ENCODE data around the gene COG6.

The COG6 gene

GRCh38 chr13:39663508-39663907 lies 8.0 kb downstream of the COG6 start:
- Histone ChIP-seq H3F3A (ENCODE audit: low read depth) (no peaks in the 10 kb centered on the region), H4K20me1 (ENCODE audit: insufficient read depth, low read length, poor library complexity, severe bottlenecking) (no peaks in the 10 kb centered on the region), H3K36me3 (ENCODE audit: insufficient read depth, low read length) (peaks cover 24% of the 10 kb centered on the region; the same call in 1 of the 2 replicates)

GRCh38 chr13:39663958-39664357 lies 8.5 kb downstream of the COG6 start:
- H3F3A ChIP-seq (ENCODE audit: low read depth): no peaks in the 10 kb centered on the region
- no peak for TF ChIP-seq CTCF (conservative IDR thresholded peaks at IDR 0.05; ENCODE audit: low read length)
- TF ChIP-seq EZH2phosphoT487 (IDR thresholded peaks at IDR 0.05; ENCODE audit: borderline replicate concordance): no peak
- no peak overlapping the region for H3K4me3 ChIP-seq (ENCODE audit: low read length, poor library complexity, severe bottlenecking)
- no peaks in the 10 kb centered on the region for H3K9me3 ChIP-seq (ENCODE audit: insufficient read depth, low read depth, low read length)
- peaks cover 13% of the 10 kb centered on the region for H3K4me1 ChIP-seq (ENCODE audit: insufficient read depth, low read length, poor library complexity, severe bottlenecking)
- no peak overlapping the region for H2AFZ ChIP-seq (ENCODE audit: low read length)
- H3K27me3 ChIP-seq (ENCODE audit: insufficient read depth, low read length, poor library complexity, severe bottlenecking): no peaks in the 10 kb centered on the region
- H3K9ac ChIP-seq (ENCODE audit: low read depth, low read length, poor library complexity, severe bottlenecking): no peak overlapping the region
- no peaks in the 10 kb centered on the region for H4K20me1 ChIP-seq (ENCODE audit: insufficient read depth, low read length, poor library complexity, severe bottlenecking)
- H3K79me2 ChIP-seq (ENCODE audit: insufficient read depth, low read length): peaks cover 4% of the 10 kb centered on the region; the same call in 1 of the 2 replicates
- no peak overlapping the region for H3K4me2 ChIP-seq (ENCODE audit: low read depth, low read length, poor library complexity, severe bottlenecking)
- H3K9me2 ChIP-seq (replicated peaks; ENCODE audit: low read depth, low read length): no peaks in the 10 kb centered on the region
- peaks cover 26% of the 10 kb centered on the region; the same call in 1 of the 2 replicates for H3K36me3 ChIP-seq (ENCODE audit: insufficient read depth, low read length)

More at GRCh38 chr13:39663508-39663907, 8.0 kb downstream of the COG6 start:
- Histone ChIP-seq H3K4me2 (ENCODE audit: low read depth, low read length, poor library complexity, severe bottlenecking) (no peak overlapping the region), H3K9ac (ENCODE audit: low read depth, low read length, poor library complexity, severe bottlenecking) (no peak overlapping the region), H2AFZ (ENCODE audit: low read length) (no peak overlapping the region), H3K4me3 (ENCODE audit: low read length, poor library complexity, severe bottlenecking) (no peak overlapping the region), H3K79me2 (ENCODE audit: insufficient read depth, low read length) (peaks cover 9% of the 10 kb centered on the region; the same call in 1 of the 2 replicates), H3K27me3 (ENCODE audit: insufficient read depth, low read length, poor library complexity, severe bottlenecking) (no peaks in the 10 kb centered on the region), H3K4me1 (ENCODE audit: insufficient read depth, low read length, poor library complexity, severe bottlenecking) (peaks cover 17% of the 10 kb centered on the region), H3K9me3 (ENCODE audit: insufficient read depth, low read depth, low read length) (no peaks in the 10 kb centered on the region), H3K9me2 (replicated peaks; ENCODE audit: low read depth, low read length) (no peaks in the 10 kb centered on the region)
- no peak for TF ChIP-seq CTCF (conservative IDR thresholded peaks at IDR 0.05; ENCODE audit: low read length)
- no peak for TF ChIP-seq EZH2phosphoT487 (IDR thresholded peaks at IDR 0.05; ENCODE audit: borderline replicate concordance)

GRCh38 chr13:39665763-39666162 lies 10.3 kb downstream of the COG6 start:
- TF ChIP-seq CTCF (conservative IDR thresholded peaks at IDR 0.05; ENCODE audit: low read length) (no peak), EZH2phosphoT487 (IDR thresholded peaks at IDR 0.05; ENCODE audit: borderline replicate concordance) (no peak)
- no peak overlapping the region for H3K4me3 ChIP-seq (ENCODE audit: low read length, poor library complexity, severe bottlenecking)

More at GRCh38 chr13:39665763-39666162, 10.3 kb downstream of the COG6 start:
- no peaks in the 10 kb centered on the region for H3K9me2 ChIP-seq (replicated peaks; ENCODE audit: low read depth, low read length)
- H3K79me2 ChIP-seq (ENCODE audit: insufficient read depth, low read length): no peaks in the 10 kb centered on the region
- no peaks in the 10 kb centered on the region for H4K20me1 ChIP-seq (ENCODE audit: insufficient read depth, low read length, poor library complexity, severe bottlenecking)
- no peaks in the 10 kb centered on the region for H3K27me3 ChIP-seq (ENCODE audit: insufficient read depth, low read length, poor library complexity, severe bottlenecking)
- no peak overlapping the region for H3K9ac ChIP-seq (ENCODE audit: low read depth, low read length, poor library complexity, severe bottlenecking)
- no peaks in the 10 kb centered on the region for H3K4me1 ChIP-seq (ENCODE audit: insufficient read depth, low read length, poor library complexity, severe bottlenecking)
- H3F3A ChIP-seq (ENCODE audit: low read depth): no peaks in the 10 kb centered on the region
- no peak overlapping the region for H2AFZ ChIP-seq (ENCODE audit: low read length)
- H3K9me3 ChIP-seq (ENCODE audit: insufficient read depth, low read depth, low read length): no peaks in the 10 kb centered on the region
- H3K4me2 ChIP-seq (ENCODE audit: low read depth, low read length, poor library complexity, severe bottlenecking): no peak overlapping the region
- peaks cover 28% of the 10 kb centered on the region; the same call in 1 of the 2 replicates for H3K36me3 ChIP-seq (ENCODE audit: insufficient read depth, low read length)

All from Loucy (cell line).